HG03135 (cell line): ENCODE data around the gene BNC1.

Source experiments
- ATAC-seq: cut with Tn5 transposase; IDR thresholded peaks from one replicate; pipeline ENCODE4 v1.9.1; 2021; ENCODE audit warnings: mild to moderate bottlenecking, moderate library complexity; ENCODE audit not compliant: unreplicated experiment

Gene BNC1, protein sequence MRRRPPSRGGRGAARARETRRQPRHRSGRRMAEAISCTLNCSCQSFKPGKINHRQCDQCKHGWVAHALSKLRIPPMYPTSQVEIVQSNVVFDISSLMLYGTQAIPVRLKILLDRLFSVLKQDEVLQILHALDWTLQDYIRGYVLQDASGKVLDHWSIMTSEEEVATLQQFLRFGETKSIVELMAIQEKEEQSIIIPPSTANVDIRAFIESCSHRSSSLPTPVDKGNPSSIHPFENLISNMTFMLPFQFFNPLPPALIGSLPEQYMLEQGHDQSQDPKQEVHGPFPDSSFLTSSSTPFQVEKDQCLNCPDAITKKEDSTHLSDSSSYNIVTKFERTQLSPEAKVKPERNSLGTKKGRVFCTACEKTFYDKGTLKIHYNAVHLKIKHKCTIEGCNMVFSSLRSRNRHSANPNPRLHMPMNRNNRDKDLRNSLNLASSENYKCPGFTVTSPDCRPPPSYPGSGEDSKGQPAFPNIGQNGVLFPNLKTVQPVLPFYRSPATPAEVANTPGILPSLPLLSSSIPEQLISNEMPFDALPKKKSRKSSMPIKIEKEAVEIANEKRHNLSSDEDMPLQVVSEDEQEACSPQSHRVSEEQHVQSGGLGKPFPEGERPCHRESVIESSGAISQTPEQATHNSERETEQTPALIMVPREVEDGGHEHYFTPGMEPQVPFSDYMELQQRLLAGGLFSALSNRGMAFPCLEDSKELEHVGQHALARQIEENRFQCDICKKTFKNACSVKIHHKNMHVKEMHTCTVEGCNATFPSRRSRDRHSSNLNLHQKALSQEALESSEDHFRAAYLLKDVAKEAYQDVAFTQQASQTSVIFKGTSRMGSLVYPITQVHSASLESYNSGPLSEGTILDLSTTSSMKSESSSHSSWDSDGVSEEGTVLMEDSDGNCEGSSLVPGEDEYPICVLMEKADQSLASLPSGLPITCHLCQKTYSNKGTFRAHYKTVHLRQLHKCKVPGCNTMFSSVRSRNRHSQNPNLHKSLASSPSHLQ

DNA sequence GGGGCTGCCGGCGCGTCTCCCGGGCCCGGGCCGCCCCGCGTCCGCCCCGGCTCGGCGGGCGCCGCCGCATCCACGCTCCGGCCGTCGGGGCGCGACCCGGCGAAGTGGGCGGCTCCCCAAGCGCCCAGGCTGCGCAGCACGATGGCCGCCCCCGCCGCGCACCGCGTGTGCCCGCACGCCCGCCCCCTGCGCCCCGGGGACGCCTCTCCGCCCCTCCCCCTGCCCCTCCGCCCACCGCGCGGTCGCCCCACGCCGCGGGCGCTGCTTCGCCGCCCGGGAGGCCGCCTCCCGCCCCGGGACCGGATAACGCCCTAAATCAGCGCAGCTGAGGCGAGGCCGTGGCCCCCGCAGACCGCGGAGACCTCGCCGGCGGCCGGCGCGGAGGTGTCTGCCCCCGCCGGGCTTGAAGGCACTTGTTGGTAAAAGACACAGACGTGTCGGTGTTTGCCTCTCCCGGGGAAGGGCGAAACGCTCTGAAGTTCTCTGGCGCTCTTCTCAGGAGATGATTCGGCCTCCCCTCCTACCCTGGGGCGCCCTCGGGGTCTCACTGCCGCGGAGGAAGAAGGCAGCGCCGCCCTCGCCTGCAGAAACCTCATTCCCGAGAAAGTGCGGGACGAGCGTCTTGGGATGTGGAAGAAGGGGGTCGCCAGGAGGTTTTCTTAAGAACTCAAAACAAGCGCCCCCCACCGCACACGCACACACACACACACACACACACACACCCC is at the start of gene BNC1:
BNC1 (minus strand) TSS at position 106 of the 725 bp plus-strand sequence; CDS start at position 70, 36 bp downstream.
- no peak for ATAC-seq

DNA sequence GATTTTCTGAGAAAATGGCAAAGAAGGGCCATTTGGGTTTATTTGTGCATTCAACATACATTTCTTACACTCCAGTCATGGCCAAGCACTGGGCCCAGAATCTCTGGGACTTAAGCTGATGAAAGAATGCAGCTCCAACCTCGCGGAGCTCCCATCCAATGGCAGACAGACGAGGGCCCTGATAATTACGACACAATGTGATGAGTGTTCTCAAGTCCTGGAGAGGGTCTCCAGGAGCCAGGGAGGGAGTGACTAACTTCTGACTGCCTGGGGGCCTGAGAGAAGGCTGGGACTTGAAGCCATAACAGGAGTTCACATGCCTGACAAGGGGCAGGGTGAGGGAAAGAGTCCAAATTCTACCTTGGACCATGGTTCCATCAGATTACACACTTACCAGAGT is 42.6 kb upstream of the BNC1 start:
- ATAC-seq = no peak

DNA sequence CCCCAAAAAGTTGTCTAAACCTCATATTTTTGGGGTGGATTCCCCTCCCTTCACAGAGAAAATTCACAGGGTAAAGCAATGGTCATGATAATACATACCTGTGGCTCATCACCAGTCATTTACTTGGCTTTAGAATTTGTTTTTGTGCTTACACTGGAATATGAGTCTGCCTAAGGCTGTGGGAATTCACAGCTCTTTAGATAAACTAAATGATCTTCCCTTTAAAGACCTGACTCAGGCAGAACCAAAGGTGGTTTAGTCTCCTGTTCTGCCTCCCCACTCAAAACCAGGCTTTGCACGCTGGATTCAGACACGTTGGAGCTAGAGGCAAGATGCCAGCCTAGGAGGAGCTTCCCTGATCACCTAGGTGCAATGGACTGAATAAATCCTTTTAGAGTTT is 40.3 kb upstream of the BNC1 start:
- ATAC-seq = no peak

DNA sequence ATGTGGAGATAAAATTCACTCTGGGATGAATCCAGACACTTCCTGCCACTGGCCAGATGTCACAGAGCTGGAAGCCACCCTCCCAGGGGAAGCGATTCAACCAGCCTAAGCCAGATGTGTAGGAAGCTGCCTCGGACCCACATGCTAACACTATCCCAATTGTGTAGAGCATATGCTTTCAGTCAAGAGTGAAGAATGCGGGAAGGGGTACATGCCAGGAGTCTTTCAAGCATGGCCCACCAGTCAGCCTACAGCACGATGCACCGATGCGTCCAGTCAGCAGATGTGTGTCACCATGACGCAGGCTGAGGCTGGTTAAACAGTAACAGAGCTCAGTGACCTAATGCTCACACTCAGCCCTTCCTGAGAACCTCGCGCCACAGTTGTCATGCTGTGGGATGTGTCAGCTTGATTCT is 38.8 kb upstream of the BNC1 start:
- no peak for ATAC-seq

DNA sequence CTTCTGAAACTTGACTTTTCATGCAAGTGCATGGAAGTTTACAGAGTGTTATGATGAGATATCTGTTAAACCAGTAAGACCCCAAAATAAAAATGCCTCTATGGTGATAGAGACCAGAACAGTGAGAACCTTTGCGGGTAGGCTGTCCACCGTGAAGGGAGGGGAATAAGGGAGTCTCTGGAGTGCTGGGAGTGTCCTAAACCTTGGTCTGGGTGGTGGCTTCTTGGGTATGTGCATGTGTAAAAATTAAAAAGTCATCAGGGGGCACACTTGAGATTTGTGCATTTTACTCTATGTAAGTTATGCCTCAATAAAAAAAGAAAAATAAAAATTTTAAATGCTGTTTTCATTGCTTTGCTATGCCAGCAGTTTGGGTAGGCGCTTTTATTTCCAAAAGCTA is 38.2 kb upstream of the BNC1 start:
- no peak for ATAC-seq

DNA sequence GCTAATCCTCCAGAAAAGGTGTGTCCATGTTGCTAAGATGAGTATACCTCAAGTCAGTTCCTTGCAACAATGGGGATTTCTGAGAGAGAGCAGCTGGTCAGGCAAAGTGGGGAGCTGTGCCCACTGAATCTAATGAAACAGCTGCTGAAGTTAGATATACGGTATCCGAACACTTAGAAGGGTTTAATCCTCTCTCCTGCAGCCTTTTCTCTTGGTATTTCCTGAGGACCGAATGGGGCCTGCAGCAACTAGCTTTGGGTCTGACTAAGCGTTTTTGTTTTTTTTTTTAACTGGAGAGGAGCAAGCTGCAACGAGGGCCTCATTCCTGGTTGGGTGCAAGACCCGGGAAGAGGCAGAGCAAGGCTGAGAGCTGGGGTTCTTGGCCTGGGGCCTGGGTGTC is 37.6 kb upstream of the BNC1 start:
- ATAC-seq = no peak

DNA sequence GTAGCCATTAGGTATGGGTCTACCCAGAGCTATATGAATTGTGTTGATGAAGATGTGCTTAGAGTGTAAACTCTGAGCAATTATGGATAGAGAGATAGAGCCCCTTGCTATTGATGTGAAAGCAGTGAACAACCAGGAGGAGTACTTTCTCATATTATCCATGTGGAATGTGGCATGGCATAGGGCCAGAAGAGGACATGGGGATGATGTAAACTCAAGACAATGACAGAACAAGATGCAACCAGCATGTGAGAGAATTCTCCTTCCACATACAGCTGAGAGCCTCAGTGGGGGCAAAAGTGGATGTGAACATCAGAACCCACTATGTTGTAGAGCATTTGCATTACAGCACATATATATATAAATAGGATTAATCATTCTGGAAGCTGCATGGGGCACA is 36.4 kb upstream of the BNC1 start:
- ATAC-seq = no peak

DNA sequence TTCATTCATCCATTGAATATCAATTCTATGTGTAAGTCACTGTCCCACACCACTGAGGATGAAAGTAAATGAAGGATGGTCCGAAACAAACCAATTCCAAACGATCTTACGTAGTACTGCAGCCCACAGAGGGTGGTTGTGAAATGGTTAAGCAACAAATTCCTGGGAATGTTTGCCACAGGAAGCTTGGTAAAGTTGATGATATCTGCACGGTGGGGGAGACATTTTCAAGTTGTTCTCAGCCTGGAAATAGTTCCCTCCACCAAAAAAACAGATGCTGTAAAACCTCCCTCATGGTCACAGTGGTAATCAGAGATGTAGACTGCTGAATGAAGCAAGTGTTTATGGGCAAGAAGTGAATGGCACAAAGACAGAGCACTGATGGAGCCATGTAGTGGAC is 35.9 kb upstream of the BNC1 start:
- no peak for ATAC-seq

DNA sequence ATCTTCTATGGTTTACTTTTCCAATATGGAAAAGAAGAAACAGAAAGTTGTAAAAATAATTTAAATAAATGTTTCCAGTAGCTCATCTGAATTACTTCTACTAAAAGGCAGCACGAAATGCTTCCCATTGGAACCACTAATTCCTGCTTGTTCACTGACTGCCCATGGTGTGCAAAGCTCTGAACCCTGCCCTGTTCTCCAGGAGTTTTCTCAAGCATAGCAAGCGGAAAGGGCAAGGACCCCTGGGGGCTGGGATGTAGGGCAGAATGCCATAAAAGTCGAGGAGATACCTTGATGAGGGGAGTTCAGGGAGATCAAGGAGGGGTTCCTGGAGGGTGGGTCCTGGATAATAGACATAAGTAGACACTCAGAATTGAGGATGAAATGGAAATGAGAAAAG is 35.3 kb upstream of the BNC1 start:
- no peak for ATAC-seq

DNA sequence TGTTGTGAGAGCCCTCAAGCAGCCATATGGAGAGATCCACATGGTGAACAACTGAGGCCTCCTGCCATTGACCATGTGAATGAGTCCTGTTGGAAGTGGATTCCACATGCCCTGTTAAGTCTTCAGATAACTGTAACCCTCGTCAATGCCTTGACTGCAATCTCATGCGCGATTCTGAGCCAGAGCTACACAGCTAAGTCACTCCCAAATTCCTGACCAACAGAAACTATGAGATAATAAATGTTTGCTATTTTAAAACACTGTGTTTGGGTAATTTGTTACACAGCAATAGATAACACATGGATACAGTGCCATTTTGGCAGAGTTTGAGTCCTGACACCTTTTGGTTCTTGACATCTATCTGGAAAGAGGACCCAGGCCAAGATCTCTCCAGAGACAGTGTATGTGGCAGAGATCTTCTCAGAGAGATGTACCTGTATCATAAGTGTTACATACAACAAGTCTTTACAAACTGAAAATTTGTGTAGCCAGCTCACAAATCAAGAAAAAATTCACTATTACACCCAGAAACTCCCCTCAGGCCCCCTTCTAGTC is 34.5 kb upstream of the BNC1 start:
- no peak for ATAC-seq

DNA sequence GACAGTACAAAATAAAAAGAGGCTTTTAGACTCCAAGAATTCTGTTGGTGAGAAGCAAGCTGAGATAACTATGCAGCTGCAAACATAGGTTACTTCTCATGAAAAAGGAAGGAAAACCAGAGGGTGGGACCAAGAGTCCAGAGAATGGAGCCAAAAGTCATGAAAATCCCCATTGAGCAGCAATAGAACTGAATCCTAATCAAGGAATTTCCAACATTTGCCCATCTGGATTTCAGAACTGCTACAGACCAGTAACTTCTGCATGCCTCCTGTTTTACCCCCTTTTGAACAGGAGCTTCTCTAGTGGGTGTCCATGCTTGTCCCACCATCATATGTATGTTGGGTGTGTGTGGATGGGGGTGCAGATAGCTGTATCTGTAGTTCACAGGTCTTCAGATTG is 33.6 kb upstream of the BNC1 start:
- no peak for ATAC-seq

DNA sequence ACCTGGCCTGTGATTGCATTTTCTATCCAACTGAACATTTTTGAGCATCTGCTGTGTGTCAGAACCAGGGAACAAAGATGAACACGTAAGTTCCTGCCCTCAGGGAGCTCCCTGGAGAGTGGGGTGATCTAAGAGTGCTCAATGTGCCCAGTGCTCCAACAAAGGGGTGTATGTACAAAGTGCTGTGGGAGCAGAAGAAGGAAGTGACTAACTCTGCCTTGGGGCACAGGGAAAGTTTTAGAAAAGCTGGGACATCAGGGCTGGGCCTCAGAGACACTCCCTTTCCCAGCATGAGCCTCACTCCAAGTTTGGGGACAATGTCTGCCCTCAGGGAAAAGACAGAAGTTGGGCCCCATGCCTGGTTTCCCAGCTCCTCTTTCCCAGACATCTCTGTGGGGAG is 27.6 kb upstream of the BNC1 start:
- no peak for ATAC-seq

DNA sequence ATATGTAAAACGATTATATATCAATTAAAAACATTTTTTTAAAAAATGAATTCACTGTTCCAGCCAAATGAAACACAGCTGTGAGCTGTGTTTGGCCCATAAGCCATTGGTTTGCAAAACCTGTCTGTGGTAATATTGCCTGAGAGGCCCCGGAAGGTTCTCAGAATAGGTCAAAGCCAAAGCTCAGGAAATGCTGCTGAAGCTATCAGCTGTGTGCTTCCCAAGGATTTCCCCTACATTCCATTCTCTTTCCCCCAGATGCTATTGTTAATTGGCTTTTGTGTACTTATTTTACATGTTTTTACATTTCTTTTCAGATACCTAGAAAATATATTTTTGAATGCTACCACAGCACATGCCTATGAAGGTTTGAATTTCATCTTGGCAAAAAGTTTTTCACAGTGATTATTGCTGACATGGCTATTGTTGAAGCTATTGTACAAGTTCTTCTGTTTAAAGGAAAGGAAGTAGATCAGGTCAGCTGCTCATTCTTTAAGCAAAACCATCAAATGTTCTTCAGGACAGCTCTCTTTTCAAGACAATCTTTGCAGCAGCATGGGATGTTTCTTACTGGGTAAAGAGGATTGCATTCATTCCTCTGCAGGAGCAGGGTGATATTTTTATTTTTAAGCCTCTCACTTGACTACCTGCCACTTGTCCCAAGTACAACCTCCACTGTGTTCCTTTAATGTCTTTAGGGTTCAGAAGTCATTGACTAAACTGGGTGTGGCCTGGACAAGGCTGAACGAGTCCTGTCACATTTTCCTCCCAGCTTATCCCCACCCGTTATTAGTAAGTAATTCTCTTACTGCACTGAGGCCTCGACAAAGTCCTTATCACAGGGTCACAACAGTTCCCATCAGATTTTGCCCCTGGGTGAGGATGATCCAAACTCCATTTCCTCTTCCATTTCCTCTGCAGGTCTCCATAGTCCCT is 26.3 kb upstream of the BNC1 start:
- ATAC-seq = no peak

DNA sequence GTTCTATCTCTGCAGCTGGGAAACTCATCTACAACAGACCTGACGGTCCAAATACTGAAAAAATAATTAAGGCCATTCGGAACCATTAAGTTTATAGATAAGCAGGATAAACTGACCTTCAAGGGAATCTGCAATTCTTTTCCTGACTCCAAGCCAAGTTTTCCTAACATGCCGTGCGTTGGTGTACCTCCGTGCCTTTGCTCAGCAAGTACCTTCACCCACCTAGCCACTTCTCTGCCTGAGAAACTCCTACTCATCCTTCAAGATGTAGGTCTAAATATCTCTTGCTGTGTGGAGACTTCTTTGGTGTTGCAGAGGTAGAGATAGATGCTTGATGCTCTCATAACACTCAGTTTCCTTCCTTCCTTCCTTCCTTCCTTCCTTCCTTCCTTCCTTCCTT is 24.2 kb upstream of the BNC1 start:
- ATAC-seq = no peak

DNA sequence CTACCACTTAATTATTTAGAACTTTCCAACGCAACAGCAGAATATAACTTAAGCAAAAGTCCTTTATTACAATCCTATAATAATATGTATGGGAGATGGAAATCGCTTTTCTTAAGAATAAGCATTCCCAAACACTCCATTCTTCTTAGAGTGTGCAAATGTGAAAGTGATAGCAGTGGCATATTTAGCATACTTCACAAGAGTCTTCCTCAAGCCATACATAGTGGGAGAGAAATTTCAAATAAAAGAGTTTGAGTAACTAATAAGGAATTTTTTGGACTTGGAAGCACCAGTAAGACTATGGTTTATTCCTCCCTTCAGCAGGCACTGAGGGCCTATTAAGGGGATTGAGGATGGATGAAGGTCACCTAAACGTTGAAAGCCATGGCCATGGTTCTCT is 22.1 kb upstream of the BNC1 start:
- no peak for ATAC-seq

DNA sequence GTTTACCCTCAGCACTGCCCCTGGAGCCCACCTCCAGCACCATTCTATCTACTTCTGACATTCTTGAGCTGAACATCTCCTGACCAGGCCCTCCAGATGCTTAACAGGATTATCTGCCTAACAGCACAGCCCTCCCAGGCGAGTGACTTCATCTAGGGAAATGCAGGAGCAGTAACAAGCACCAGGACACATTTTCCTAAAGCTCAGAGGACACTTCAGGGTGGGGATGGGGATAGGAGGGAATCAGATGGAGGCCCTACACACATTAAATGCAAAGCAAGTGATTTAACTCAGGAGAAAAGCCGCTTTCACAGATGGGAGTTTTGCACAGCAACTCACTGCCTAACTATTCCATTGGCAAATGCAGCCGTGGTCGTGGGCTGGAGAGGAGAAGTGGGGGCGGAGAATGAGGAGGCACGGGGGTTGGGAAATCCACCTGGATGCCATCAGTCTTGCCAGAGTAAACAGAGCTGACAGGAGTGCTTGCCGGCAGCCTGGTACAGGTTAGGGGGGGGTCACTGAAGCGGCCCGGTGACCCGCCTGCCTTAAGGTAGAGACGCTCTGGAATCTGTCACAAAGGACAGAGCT is 21.3 kb upstream of the BNC1 start:
- no peak for ATAC-seq

DNA sequence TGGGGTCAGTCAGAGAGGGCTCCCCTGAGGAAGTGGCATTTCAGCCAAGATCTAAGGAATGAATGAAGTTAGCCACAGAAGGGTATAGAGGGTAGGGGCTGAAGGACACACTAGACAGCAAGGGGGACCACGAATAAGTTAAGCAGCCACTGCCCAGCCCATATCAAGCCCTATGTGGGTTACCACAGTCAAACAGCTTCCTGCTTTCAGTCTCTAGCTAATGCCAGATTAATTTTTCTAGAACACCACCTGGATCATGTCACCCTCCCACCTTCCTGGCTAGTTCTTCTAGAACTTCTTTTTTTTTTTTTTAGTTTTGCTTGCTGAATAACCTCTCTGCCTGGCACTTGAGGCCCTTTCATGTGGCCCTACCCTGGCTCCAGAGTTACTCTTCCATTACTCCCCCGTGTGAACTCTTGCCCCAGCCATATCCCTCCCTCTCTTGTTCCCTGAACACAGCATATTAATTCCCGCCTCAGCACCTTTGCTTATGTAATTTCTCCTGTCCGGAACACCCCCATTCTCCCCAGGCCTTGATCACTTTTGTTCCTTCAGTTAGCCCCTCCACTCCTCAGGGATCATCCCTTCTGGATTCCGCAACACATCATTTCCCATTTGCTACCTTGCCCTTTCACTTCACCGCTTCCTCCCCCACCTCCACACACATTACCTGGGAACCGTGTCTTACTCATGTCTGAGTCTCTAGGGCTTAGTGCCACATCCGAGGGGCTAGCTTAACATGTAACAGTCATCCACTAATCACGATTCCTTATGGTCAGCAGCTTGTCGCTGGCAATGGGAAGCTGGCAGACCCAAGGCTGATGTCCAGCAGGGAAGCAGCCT is 20.6 kb upstream of the BNC1 start:
- ATAC-seq = no peak

DNA sequence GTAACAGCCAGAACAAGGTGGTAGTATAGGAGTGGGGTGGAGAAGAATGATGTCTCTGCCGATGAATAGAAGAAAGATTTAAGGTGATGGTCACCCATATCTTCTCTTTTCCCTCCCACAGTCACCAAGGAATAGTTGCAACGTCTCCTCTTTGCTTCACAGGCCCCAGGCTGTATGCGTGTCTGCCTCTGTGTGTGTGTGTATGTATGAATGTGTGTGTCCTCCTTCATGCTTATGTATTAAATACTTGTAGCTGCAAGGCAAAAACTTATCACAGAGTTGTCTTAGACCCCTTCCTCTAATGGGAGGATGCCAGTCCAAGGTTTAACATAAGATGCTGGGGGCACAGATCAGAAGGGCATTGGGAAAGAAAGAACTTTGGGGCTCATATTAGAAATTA is 19.1 kb upstream of the BNC1 start:
- ATAC-seq = no peak

DNA sequence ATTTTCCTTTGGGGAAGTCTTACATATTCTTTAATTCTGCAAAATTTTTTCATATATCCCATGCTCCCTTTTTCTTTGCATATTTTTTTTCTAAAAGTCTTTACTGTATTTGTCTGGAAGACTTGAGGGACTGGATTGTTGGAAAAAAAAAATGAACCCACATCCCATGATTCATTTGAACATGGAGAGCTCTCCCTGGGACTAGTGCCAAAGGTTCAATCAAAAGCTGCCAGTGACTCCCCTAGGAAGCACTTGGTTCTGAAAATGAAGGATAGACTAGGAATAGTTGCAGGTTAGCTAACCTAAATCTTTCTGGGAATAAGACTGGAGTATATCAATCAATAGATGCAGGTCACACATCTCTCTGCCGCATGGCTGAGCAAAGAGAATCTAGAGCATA is 16.4 kb upstream of the BNC1 start:
- ATAC-seq = no peak
